HepG2 (cell line): ENCODE results near the gene TYR. TPM values are rescaled to one million over a fixed set of nuclear protein-coding genes. Genes with fewer than 3 reads are reported as not detected.
"Not testable (repeated sequence)": the region's sequence is repeated elsewhere in the genome, so short reads cannot be mapped to it uniquely, and the experiment has no call there.

Experiments used
- ATAC-seq: fragments of 200-7000 bp; cut with Tn5 transposase; 3 replicates; pipeline ENCODE4 v1.9.1; 2020; ENCODE audit warnings: mild to moderate bottlenecking, moderate library complexity
- BruUV-seq: library from RNA; stranded (reverse); fragments of 400-500 nt; replicated peaks from 2 replicates; lab custom pipeline; 2021; lab: Mats Ljungman, UMichigan
- CTCF ChIA-PET: fragments of 300-600 bp; formaldehyde crosslinking; extraction: SDS; loops from one replicate; lab custom pipeline; 2021; ENCODE audit warnings: low total read pairs, inconsistent platforms, low intra/inter-chr PET ratio; lab: Yijun Ruan, JAX
- POLR2A ChIA-PET: fragments of 350-600 bp; sonication (Branson Sonifier 250); formaldehyde crosslinking; loops from one replicate; lab custom pipeline; 2020; ENCODE audit warnings: antibody characterized with exemption, inconsistent platforms; lab: Yijun Ruan, JAX
- DNase-seq: peaks from one replicate; pipeline ENCODE4 v3.0.0-alpha.2; 2015; ENCODE audit warnings: low spot score
- FAIRE-seq: peaks from 3 replicates; lab custom pipeline; 2011; peaks lifted over from hg19 to GRCh38; lab: Jason Lieb, UNC
- H2AFZ ChIP-seq: one replicate; pipeline ENCODE4 v1.6.1; 2011; ENCODE audit warnings: low read length, inconsistent platforms
- H3K27ac ChIP-seq: fragments of 300-600 bp; 3 replicates; pipeline ENCODE4 v1.8.0; 2011; ENCODE audit warnings: mixed run types, mild to moderate bottlenecking, mixed read lengths, low read length, inconsistent platforms; ENCODE audit not compliant: insufficient read depth; ENCODE audit errors: extremely low read length
- H3K27me3 ChIP-seq, 2 experiments: fragments of 200-600 bp in 1 of 2; 2 replicates in 1 of 2; 3 replicates in 1 of 2; pipeline versions ENCODE4 v1.6.0 to v1.8.0; 2011; ENCODE audit warnings: low read length in 2 of 2, mild to moderate bottlenecking in 2 of 2, moderate library complexity in 2 of 2, inconsistent platforms in 1 of 2; ENCODE audit not compliant: insufficient read depth in 2 of 2, control insufficient read depth in 1 of 2
- H3K36me3 ChIP-seq, 2 experiments: fragments of 200-600 bp in 1 of 2; replicated peaks in 1 of 2; 2 replicates in 1 of 2; 3 replicates in 1 of 2; pipeline versions ENCODE4 v1.5.1 to v1.8.0; 2011; ENCODE audit warnings: low read length in 2 of 2, inconsistent platforms in 1 of 2; ENCODE audit not compliant: insufficient read depth in 2 of 2, control insufficient read depth in 1 of 2
- H3K4me1 ChIP-seq: 2 replicates; pipeline ENCODE4 v1.5.1; 2012; ENCODE audit warnings: low read length, inconsistent platforms; ENCODE audit not compliant: insufficient read depth
- H3K4me2 ChIP-seq: 2 replicates; pipeline ENCODE4 v1.6.0; 2011; ENCODE audit warnings: low read depth, low read length, inconsistent platforms
- H3K4me3 ChIP-seq, 3 experiments: fragments of 200-600 bp in 1 of 3; sonication (generic), shearing (Covaris generic) in 1 of 3; replicated peaks in 1 of 3; 2 replicates each; pipeline ENCODE4 v1.5.1; 2011 to 2016; ENCODE audit warnings: low read length in 3 of 3, inconsistent platforms in 2 of 3, low read depth in 2 of 3, mild to moderate bottlenecking in 2 of 3, control low read depth in 1 of 3, mixed read lengths in 1 of 3; ENCODE audit not compliant: insufficient read depth in 1 of 3
- H3K79me2 ChIP-seq: one replicate; pipeline ENCODE4 v1.6.1; 2011; ENCODE audit warnings: low read length, inconsistent platforms; ENCODE audit not compliant: insufficient read depth
- H3K9ac ChIP-seq: 2 replicates; pipeline ENCODE4 v1.6.0; 2011; ENCODE audit warnings: mild to moderate bottlenecking, low read depth, low read length, inconsistent platforms; ENCODE audit not compliant: insufficient read depth
- H3K9me3 ChIP-seq: 2 replicates; pipeline ENCODE4 v1.5.1; 2012; ENCODE audit warnings: mild to moderate bottlenecking, low read length
- H4K20me1 ChIP-seq: 2 replicates; pipeline ENCODE4 v1.6.0; 2011; ENCODE audit warnings: inconsistent platforms, mild to moderate bottlenecking, low read length, moderate library complexity; ENCODE audit not compliant: insufficient read depth
- AGO1 ChIP-seq: fragments of 200-400 bp; formaldehyde crosslinking; IDR thresholded peaks from 2 replicates; pipeline ENCODE4 v1.6.1; 2017; ENCODE audit warnings: mild to moderate bottlenecking, low read depth, low read length, moderate library complexity; ENCODE audit not compliant: poor library complexity, severe bottlenecking
- ISL2 ChIP-seq: sonication (generic); formaldehyde crosslinking; IDR thresholded peaks from 2 replicates; pipeline ENCODE4 v1.5.0; 2020; ENCODE audit warnings: missing genetic modification reagents
- NPAS2 ChIP-seq: sonication (generic); formaldehyde crosslinking; IDR thresholded peaks from 2 replicates; pipeline ENCODE4 v1.8.0; 2022; ENCODE audit warnings: mild to moderate bottlenecking, missing genetic modification reagents, borderline replicate concordance
- PHF20 ChIP-seq: sonication (generic); formaldehyde crosslinking; IDR thresholded peaks from 2 replicates; pipeline ENCODE4 v1.5.0; 2020; ENCODE audit warnings: mild to moderate bottlenecking, missing genetic modification reagents
- SRSF1 ChIP-seq: fragments of 200-400 bp; formaldehyde crosslinking; optimal IDR thresholded peaks from 2 replicates; pipeline ENCODE3; 2017; ENCODE audit warnings: mild to moderate bottlenecking, low read depth, low read length, moderate library complexity
- TSC22D2 ChIP-seq: sonication (generic); formaldehyde crosslinking; IDR thresholded peaks from 2 replicates; pipeline ENCODE4 v1.5.1; 2020; ENCODE audit warnings: missing genetic modification reagents, mild to moderate bottlenecking, borderline replicate concordance
- ZBTB38 ChIP-seq: sonication (generic); formaldehyde crosslinking; IDR thresholded peaks from 2 replicates; pipeline ENCODE4 v1.5.1; 2020; ENCODE audit warnings: mild to moderate bottlenecking, missing genetic modification reagents
- ZFP37 ChIP-seq: sonication (generic); formaldehyde crosslinking; IDR thresholded peaks from 2 replicates; pipeline ENCODE4 v1.4.0; 2020; ENCODE audit warnings: missing genetic modification reagents, borderline replicate concordance
- ZNF274 ChIP-seq: sonication (generic); formaldehyde crosslinking; IDR thresholded peaks from 2 replicates; pipeline ENCODE4 v1.5.1; 2020; ENCODE audit warnings: mild to moderate bottlenecking, missing genetic modification reagents
- ZNF720 ChIP-seq: sonication (generic); formaldehyde crosslinking; IDR thresholded peaks from 2 replicates; pipeline ENCODE4 v1.4.0; 2020; ENCODE audit warnings: missing genetic modification reagents
- WGBS: methylation state at CpG from one replicate; pipeline ENCODE4 v1.1.6; 2017; ENCODE audit warnings: low lambda C conversion rate; 5-methylcytosine and 5-hydroxymethylcytosine counted together
- in situ Hi-C: cut with HindIII; loops from 2 replicates; pipeline ENCODE4 v1.10.0; 2017; ENCODE audit warnings: low pct_unique_long_range_greater_than_20kb; ENCODE audit not compliant: extremely low pct_ligation_motif_present
- intact Hi-C: fragments of 100-400 bp; cut with micrococcal nuclease; formaldehyde crosslinking; loops from one replicate; pipeline ENCODE4 v1.10.0; 2022; ENCODE audit not compliant: unreplicated experiment
- polyA plus RNA-seq, 8 experiments: library from polyadenylated mRNA; depleted of rRNA in 3 of 8; stranded (reverse) in 7 of 8; unstranded in 1 of 8; fragments of >200 nt; fragmentation: Illumina TruSeq in 4 of 8; extraction: Trizol in 4 of 8; gene quantifications; 2 replicates each; pipeline versions ENCODE4 v1.2.1 to v1.2.3, GENCODE V29; 2011 to 2016; ENCODE audit warnings: low read depth in 4 of 8, missing spikeins in 1 of 8, mixed read lengths in 1 of 8; ENCODE audit not compliant: insufficient read depth in 1 of 8
- total RNA-seq, 5 experiments: library from RNA; depleted of rRNA; stranded (reverse); fragments of >200 nt; fragmentation: Illumina TruSeq; extraction: Trizol; gene quantifications; 2 replicates each; pipeline ENCODE4 v1.2.3, GENCODE V29; 2016; ENCODE audit warnings: low read depth in 1 of 5
- TF ChIP-seq, protein P1 (sequence below): sonication (generic); formaldehyde crosslinking; IDR thresholded peaks from 2 replicates; pipeline ENCODE4 v1.4.0; 2020; ENCODE audit warnings: missing genetic modification reagents, mild to moderate bottlenecking, borderline replicate concordance

The TYR gene
- total and polyA plus RNA-seq, 2 of the 13 experiments (the other 11 are each of a cell fraction or from before 2014, with no cell fraction given), result not detected

DNA sequence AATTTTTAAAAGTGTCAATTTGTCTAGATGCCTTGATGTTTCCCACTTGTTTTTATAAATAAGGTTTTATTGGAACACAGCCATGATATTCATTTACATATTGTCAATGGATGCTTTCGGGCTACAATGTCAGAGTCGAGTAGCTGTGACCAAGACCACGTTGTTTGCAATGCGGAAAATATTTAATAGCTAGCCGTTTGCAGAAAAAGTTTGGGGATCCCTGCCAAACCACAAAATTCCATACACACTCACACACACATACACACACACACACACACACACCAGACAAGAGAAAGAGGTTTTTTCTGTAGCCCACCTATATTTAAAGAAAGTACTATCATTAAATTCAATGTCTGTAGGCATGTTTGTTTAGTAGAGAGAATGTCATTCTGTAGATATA, 58.3 kb downstream of the TYR start:
- Histone ChIP-seq H3K9me3 (no peaks in the 10 kb centered on the region), H3K27ac (no peak overlapping the region), H3K4me1 (no peaks in the 10 kb centered on the region), H3K79me2 (no peaks in the 10 kb centered on the region), H3K36me3 (no peaks in the 10 kb centered on the region), H2AFZ (no peak overlapping the region), H3K27me3 (no peaks in the 10 kb centered on the region), H3K4me3 (no peak overlapping the region), H4K20me1 (no peaks in the 10 kb centered on the region), H3K4me2 (no peak overlapping the region), H3K9ac (no peak overlapping the region)
- in situ Hi-C loops (no loop called here), intact Hi-C loops (no loop called here)
- WGBS, result 12% methylated on average over 5 of the region's 5 CpGs
- FAIRE-seq (no peak), DNase-seq (no peak), ATAC-seq (no peak)
- ChIA-PET POLR2A (no interaction called here), CTCF (no interaction called here)
- no TSS peak for BruUV-seq
- TF ChIP-seq, protein P1, sequence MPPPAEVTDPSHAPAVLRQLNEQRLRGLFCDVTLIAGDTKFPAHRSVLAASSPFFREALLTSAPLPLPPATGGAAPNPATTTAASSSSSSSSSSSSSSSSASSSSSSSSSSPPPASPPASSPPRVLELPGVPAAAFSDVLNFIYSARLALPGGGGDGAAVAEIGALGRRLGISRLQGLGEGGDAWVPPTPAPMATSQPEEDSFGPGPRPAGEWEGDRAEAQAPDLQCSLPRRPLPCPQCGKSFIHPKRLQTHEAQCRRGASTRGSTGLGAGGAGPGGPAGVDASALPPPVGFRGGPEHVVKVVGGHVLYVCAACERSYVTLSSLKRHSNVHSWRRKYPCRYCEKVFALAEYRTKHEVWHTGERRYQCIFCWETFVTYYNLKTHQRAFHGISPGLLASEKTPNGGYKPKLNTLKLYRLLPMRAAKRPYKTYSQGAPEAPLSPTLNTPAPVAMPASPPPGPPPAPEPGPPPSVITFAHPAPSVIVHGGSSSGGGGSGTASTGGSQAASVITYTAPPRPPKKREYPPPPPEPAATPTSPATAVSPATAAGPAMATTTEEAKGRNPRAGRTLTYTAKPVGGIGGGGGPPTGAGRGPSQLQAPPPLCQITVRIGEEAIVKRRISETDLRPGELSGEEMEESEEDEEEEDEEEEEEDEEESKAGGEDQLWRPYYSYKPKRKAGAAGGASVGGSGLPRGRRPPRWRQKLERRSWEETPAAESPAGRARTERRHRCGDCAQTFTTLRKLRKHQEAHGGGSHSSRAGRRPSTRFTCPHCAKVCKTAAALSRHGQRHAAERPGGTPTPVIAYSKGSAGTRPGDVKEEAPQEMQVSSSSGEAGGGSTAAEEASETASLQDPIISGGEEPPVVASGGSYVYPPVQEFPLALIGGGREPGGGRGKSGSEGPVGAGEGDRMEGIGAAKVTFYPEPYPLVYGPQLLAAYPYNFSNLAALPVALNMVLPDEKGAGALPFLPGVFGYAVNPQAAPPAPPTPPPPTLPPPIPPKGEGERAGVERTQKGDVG, result no peak
- TF ChIP-seq ZBTB38 (CRISPR knock-in tag) (no peak), AGO1 (no peak), ZNF720 (CRISPR knock-in tag) (no peak), ISL2 (CRISPR knock-in tag) (no peak), SRSF1 (no peak), NPAS2 (CRISPR knock-in tag) (no peak), TSC22D2 (CRISPR knock-in tag) (no peak), ZNF274 (CRISPR knock-in tag) (no peak), PHF20 (CRISPR knock-in tag) (no peak), ZFP37 (CRISPR knock-in tag) (no peak)

DNA sequence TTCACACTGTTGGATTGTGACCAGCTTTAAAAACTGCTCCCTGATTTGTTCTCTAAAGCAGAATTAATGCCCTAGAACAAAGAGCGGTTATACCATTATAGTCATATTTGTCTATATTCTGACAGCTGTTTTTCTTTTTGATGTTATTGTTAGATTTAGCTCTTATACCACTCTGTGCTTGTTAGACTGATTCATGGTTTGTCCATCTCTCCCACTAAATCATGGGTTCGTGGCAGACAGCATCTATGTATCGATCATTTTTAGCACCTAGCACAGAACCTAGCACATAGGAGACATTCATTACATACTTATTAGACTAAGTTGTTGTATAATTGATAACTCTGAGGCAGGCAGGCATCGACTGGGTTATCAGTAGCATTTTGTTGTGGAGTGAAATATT, 69.3 kb downstream of the TYR start:
- H3K36me3 ChIP-seq, DNase-seq, in situ Hi-C loops, FAIRE-seq, H4K20me1 ChIP-seq, H3K79me2 ChIP-seq, H3K27ac ChIP-seq, H3K4me1 ChIP-seq, H2AFZ ChIP-seq, CTCF ChIA-PET, H3K9ac ChIP-seq, intact Hi-C loops, ATAC-seq, POLR2A ChIA-PET, BruUV-seq, H3K27me3 ChIP-seq, H3K9me3 ChIP-seq, H3K4me3 ChIP-seq, H3K4me2 ChIP-seq: not testable (repeated sequence)
- 11% methylated on average over 4 of the region's 4 CpGs for WGBS
